ENCODE results near the gene SCAMP2. TPM values are rescaled to one million over a fixed set of nuclear protein-coding genes. Genes with fewer than 3 reads are reported as not detected.
A peak's percentile ranks its signal among the peaks of the same experiment; 100 is the strongest.

Gene SCAMP2
- total and polyA plus RNA-seq, 4 donors = 21.7 to 42.5 (median 29.1) TPM

DNA sequence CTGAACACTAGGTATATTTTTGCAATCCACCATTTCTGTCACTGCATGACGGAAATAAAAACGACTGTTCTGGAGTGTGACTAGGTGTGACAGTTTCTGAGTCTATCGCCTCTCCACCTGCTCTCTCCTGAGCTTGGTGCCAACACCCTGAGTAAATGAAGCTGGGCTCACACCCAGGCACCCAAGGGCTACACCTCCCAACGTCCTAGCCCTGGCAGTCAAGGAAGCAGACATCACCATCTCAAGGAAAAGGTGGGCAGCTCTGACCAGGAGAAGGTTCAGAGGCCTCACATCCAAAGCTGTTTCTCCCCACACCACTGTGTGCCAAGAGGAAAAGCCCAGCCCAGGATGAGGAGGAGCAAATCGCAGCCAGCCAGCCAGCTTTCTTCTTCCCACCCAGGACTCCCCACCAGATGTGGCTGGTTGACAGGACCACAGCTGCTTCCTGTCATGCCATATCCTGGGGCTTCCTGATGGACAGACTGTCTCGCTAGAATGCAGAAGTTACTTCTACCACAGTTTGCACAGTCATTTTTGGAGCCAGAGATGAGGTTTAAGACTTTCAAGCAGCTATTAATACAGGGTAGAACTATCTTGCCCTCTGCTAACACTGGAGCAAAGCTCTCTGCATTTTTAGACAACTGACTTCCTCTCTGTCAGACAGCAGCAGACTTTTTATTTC lies 3.3 kb downstream of the SCAMP2 start:
- WGBS = 51% methylated on average over 6 of the region's 6 CpGs
- H3K9me3 ChIP-seq (ENCODE audit: control insufficient read depth in 4 of 4, low read length in 3 of 4) = no peaks in the 10 kb centered on the region
- H3K4me1 ChIP-seq (ENCODE audit: control insufficient read depth in 4 of 4, insufficient read depth in 4 of 4, low read length in 3 of 4) = peaks cover 24 to 63% (median 45%) of the 10 kb centered on the region in 4 donors
- TF ChIP-seq JUND (IDR thresholded peaks at IDR 0.05) = no peak
- TF ChIP-seq GABPA (IDR thresholded peaks at IDR 0.05 in 1 of 2, conservative IDR thresholded peaks at IDR 0.05 in 1 of 2) = no peak
- TF ChIP-seq, protein P1, sequence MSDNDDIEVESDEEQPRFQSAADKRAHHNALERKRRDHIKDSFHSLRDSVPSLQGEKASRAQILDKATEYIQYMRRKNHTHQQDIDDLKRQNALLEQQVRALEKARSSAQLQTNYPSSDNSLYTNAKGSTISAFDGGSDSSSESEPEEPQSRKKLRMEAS (IDR thresholded peaks at IDR 0.05) = no peak
- TF ChIP-seq RXRA (IDR thresholded peaks at IDR 0.05) = no peak
- TF ChIP-seq REST (IDR thresholded peaks at IDR 0.05) = no peak
- no peak for TF ChIP-seq YY1 (IDR thresholded peaks at IDR 0.05)
- TF ChIP-seq ATF3 (IDR thresholded peaks at IDR 0.05) = no peak
- TF ChIP-seq TAF1 (conservative IDR thresholded peaks at IDR 0.05) = no peak
- TF ChIP-seq FOXA2 (IDR thresholded peaks at IDR 0.05) = no peak
- TF ChIP-seq EGR1 (IDR thresholded peaks at IDR 0.05; ENCODE audit: low read depth in 2 of 2) = no peak
- no peak for TF ChIP-seq RAD21 (IDR thresholded peaks at IDR 0.05)
- no peak for TF ChIP-seq HNF4G (IDR thresholded peaks at IDR 0.05)
- DNase-seq (ENCODE audit: low spot score) = no peak
- H3K27ac ChIP-seq (ENCODE audit: low read depth in 1 of 2, low read length in 2 of 2) = peak overlapping the region in 1 of 2 donors; percentile 17
- H3K4me3 ChIP-seq (ENCODE audit: low read depth in 1 of 3, low read length in 3 of 3) = no peak overlapping the region
- no peaks in the 10 kb centered on the region for H3K27me3 ChIP-seq (ENCODE audit: control insufficient read depth in 4 of 4, insufficient read depth in 4 of 4, low read length in 3 of 4)
- no peak overlapping the region for H3K9ac ChIP-seq (ENCODE audit: low read depth in 1 of 2, low read length in 2 of 2)
- no peaks in the 10 kb centered on the region for H3K36me3 ChIP-seq (ENCODE audit: control insufficient read depth in 4 of 4, insufficient read depth in 3 of 4, low read depth in 1 of 4, low read length in 3 of 4)

- Histone ChIP-seq H3K27ac (ENCODE audit: low read depth in 1 of 2, low read length in 2 of 2) (no peak overlapping the region), H3K4me3 (ENCODE audit: low read depth in 1 of 3, low read length in 3 of 3) (no peak overlapping the region)
Observed at GRCh38 chr15:74869372-74869725, 3.8 kb downstream of the SCAMP2 start.

More at GRCh38 chr15:74869372-74869725, 3.8 kb downstream of the SCAMP2 start:
- DNase-seq (ENCODE audit: low spot score) = no peak
- Histone ChIP-seq H3K4me1 (ENCODE audit: control insufficient read depth in 4 of 4, insufficient read depth in 4 of 4, low read length in 3 of 4) (peaks cover 24 to 63% (median 45%) of the 10 kb centered on the region in 4 donors), H3K27me3 (ENCODE audit: control insufficient read depth in 4 of 4, insufficient read depth in 4 of 4, low read length in 3 of 4) (no peaks in the 10 kb centered on the region), H3K9me3 (ENCODE audit: control insufficient read depth in 4 of 4, low read length in 3 of 4) (no peaks in the 10 kb centered on the region), H3K36me3 (ENCODE audit: control insufficient read depth in 4 of 4, insufficient read depth in 3 of 4, low read depth in 1 of 4, low read length in 3 of 4) (no peaks in the 10 kb centered on the region), H3K9ac (ENCODE audit: low read depth in 1 of 2, low read length in 2 of 2) (no peak overlapping the region)
- TF ChIP-seq FOXA1 (IDR thresholded peaks at IDR 0.05) (no peak), NR2F2 (IDR thresholded peaks at IDR 0.05) (no peak), RXRA (IDR thresholded peaks at IDR 0.05) (no peak), FOXA2 (IDR thresholded peaks at IDR 0.05) (no peak), GABPA (IDR thresholded peaks at IDR 0.05 in 1 of 2, conservative IDR thresholded peaks at IDR 0.05 in 1 of 2) (no peak), HNF4A (conservative IDR thresholded peaks at IDR 0.05) (no peak), EGR1 (IDR thresholded peaks at IDR 0.05; ENCODE audit: low read depth in 2 of 2) (no peak), JUND (IDR thresholded peaks at IDR 0.05) (no peak), RAD21 (IDR thresholded peaks at IDR 0.05) (no peak), ATF3 (IDR thresholded peaks at IDR 0.05) (no peak), ZBTB33 (IDR thresholded peaks at IDR 0.05) (no peak), HNF4G (IDR thresholded peaks at IDR 0.05) (no peak), TAF1 (conservative IDR thresholded peaks at IDR 0.05) (no peak), YY1 (IDR thresholded peaks at IDR 0.05) (no peak), SP1 (IDR thresholded peaks at IDR 0.05) (no peak), REST (IDR thresholded peaks at IDR 0.05) (no peak)
- TF ChIP-seq, protein P1 (IDR thresholded peaks at IDR 0.05) = no peak
- TF ChIP-seq, protein P2, sequence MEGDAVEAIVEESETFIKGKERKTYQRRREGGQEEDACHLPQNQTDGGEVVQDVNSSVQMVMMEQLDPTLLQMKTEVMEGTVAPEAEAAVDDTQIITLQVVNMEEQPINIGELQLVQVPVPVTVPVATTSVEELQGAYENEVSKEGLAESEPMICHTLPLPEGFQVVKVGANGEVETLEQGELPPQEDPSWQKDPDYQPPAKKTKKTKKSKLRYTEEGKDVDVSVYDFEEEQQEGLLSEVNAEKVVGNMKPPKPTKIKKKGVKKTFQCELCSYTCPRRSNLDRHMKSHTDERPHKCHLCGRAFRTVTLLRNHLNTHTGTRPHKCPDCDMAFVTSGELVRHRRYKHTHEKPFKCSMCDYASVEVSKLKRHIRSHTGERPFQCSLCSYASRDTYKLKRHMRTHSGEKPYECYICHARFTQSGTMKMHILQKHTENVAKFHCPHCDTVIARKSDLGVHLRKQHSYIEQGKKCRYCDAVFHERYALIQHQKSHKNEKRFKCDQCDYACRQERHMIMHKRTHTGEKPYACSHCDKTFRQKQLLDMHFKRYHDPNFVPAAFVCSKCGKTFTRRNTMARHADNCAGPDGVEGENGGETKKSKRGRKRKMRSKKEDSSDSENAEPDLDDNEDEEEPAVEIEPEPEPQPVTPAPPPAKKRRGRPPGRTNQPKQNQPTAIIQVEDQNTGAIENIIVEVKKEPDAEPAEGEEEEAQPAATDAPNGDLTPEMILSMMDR (IDR thresholded peaks at IDR 0.05; ENCODE audit: low read depth, low read length, missing input control) = no peak

Measured in liver (tissue), 9 donors.